ENCODE results near the gene SMKR1.
"Not testable (repeated sequence)": the region's sequence is repeated elsewhere in the genome, so short reads cannot be mapped to it uniquely, and the experiment has no call there.

Gene SMKR1

DNA sequence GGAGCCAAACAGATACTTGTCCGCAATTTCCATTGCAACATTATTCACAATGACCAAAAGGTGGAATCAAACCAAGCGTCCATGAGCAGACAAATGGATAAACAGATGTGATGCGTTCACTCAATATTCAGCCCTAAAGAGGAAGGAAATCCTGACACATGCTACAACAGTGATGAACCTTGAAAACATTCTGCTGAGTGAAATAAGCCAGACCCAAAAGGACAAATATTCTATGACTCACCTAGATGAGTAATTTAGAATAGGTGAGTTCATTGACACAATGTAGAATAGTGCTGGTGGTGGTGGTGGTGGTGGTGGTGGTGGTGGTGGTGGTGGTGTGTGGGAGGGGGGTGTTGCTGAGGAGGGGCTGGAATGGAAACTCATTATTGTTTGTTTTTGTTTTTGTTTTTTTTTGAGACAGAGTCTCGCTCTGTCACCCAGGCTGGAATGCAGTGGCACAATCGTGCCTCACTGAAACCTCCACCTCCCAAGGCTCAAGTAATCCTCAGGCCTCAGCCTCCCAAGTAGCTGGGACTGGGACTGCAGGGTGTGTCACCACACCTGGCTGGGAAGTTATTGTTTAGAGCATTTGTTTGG is 28.6 kb downstream of the SMKR1 start:
- TF ChIP-seq, protein P1, sequence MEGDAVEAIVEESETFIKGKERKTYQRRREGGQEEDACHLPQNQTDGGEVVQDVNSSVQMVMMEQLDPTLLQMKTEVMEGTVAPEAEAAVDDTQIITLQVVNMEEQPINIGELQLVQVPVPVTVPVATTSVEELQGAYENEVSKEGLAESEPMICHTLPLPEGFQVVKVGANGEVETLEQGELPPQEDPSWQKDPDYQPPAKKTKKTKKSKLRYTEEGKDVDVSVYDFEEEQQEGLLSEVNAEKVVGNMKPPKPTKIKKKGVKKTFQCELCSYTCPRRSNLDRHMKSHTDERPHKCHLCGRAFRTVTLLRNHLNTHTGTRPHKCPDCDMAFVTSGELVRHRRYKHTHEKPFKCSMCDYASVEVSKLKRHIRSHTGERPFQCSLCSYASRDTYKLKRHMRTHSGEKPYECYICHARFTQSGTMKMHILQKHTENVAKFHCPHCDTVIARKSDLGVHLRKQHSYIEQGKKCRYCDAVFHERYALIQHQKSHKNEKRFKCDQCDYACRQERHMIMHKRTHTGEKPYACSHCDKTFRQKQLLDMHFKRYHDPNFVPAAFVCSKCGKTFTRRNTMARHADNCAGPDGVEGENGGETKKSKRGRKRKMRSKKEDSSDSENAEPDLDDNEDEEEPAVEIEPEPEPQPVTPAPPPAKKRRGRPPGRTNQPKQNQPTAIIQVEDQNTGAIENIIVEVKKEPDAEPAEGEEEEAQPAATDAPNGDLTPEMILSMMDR (IDR thresholded peaks at IDR 0.05; ENCODE audit: control extremely low read depth, extremely low read depth, low read depth, missing control alignments): no peak
- DNase-seq (ENCODE audit: extremely low spot score): no peak
- ChIA-PET CTCF (interaction anchor here (1.2 kb wide), 1 partner anchor 9 kb away, joined by 3 read pairs; no protein-coding TSS in a partner anchor), POLR2A (no interaction called here)

DNA sequence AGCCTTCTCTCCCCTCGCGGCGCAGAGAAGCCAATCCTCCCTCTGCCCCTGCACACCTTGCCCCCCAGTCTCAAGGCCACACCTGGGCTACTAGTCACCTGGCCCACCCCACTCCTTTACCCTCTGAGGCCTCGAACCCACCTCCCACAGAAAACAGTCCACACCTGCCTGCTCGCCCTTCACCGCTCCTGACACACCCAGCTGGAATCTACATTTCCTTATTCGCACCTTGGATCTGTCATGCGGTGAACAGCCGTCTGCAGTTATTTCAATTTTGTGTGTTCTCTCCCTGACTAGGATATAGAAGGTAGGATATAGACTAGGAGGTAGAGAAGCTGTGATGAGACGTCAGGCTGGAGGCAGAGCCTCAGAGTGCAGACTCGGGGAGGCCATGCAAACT is 29.4 kb downstream of the SMKR1 start:
- TF ChIP-seq, protein P1 (IDR thresholded peaks at IDR 0.05; ENCODE audit: control extremely low read depth, extremely low read depth, low read depth, missing control alignments): no peak
- no peak for DNase-seq (ENCODE audit: extremely low spot score)
- ChIA-PET CTCF (interaction anchor here (1.2 kb wide), 2 partner anchors 10 to 22 kb away, joined by 3 read pairs; no protein-coding TSS in a partner anchor), POLR2A (no interaction called here)

DNA sequence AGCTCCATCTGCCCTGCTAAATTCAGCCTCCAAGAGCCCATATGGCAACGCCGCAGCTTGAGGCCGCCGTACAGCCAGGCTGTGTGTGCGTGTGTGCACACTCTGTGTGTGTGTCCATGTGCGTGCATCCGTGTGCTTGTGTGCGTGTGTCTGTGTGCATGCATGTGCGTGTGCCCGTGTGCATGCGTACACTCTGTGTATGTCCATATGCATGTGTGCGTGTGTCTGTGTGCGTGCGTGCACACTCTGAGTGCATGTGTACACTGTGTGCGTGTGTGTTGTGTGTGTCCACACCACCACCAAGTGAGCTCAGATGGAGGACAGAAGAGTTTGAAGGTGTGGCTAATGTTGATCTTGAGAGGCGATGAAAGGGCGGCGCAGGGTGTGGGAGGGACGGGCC is 30.0 kb downstream of the SMKR1 start:
- TF ChIP-seq, protein P1 (IDR thresholded peaks at IDR 0.05; ENCODE audit: control extremely low read depth, extremely low read depth, low read depth, missing control alignments): no peak
- ChIA-PET CTCF (interaction anchor here (1.2 kb wide), 1 partner anchor 21 kb away, joined by 3 read pairs; no protein-coding TSS in a partner anchor), POLR2A (no interaction called here)
- DNase-seq (ENCODE audit: extremely low spot score): no peak

DNA sequence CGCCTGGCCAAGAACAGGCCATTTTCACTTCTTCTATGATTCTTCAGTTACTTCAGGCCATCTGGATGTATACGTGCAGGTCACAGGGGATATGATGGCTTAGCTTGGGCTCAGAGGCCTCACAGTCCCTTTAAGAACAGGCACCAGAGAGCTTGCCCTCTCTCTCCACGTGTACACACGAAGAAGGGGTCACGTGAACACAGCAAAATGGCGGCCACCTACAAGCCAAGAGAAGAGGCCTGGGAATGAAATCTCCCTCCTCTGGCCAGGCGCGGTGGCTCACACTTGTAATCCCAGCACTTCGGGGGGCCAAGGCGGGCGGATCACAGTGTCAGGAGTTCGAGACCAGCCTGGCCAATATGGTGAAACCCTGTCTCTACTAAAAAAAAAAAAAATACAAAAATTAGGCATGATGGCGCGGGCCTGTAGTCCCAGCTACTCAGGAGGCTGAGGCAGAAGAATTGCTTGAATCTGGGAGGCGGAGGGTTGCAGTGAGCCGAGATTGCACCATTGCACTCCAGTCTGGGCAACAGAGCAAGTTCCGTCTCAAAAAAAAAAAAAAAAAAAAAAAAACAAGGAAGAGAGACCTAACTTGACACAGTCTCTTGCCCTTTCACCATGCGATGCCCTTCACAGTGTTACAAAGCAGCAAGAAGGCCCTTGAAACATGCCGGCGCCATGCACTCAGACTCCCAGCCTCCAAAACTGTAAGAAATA is 32.4 kb downstream of the SMKR1 start:
- POLR2A ChIA-PET; DNase-seq (ENCODE audit: extremely low spot score); CTCF ChIA-PET: not testable (repeated sequence)

DNA sequence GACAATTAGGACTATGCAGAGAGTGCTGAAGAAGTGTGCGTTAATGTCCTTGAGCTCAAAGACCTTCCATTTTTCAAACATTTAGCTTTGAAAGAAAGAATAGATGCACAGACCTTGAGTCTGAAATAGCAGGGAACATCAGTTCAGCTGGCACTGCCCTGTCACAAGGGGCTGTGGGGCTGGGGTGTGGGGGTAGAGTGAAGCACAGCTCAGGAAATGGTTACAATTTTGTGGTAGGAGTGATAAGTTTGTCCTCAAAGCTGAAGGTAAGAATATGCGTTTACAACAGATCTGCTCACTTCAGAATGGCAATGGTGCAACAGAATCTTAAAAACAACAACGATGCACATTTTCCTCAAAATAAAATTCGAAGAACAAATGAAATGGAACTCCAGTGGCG is 33.6 kb downstream of the SMKR1 start:
- no peak for DNase-seq (ENCODE audit: extremely low spot score)
- ChIA-PET CTCF (no interaction called here), POLR2A (interaction anchor here (0.7 kb wide), 1 partner anchor 100 kb away, joined by 6 read pairs; no protein-coding TSS in a partner anchor)
- TF ChIP-seq, protein P1 (IDR thresholded peaks at IDR 0.05; ENCODE audit: control extremely low read depth, extremely low read depth, low read depth, missing control alignments): no peak

DNA sequence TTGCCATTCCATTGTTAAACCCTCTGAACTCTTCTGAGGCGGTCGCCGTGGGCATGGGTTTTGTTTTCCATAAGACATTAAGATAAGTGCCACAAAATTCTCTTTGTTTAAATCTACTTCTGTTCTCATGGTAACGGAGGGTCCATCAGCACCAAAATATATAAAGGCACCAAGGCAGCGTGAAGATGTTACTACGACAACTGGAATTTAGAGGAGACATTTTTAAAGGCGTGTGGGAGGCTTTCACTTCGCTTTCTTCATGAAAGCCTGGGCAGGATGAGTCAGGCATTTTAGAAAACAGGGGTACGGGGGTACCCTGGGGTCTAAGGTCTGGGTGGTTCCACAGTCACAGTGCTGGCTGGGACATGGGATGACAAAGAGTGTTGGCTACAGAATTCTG is 34.0 kb downstream of the SMKR1 start:
- POLR2A ChIA-PET: no interaction called here
- CTCF ChIA-PET: interaction anchor here (1.2 kb wide), 1 partner anchor 17 kb away, joined by 3 read pairs; no protein-coding TSS in a partner anchor
- TF ChIP-seq, protein P1 (IDR thresholded peaks at IDR 0.05; ENCODE audit: control extremely low read depth, extremely low read depth, low read depth, missing control alignments): no peak

DNA sequence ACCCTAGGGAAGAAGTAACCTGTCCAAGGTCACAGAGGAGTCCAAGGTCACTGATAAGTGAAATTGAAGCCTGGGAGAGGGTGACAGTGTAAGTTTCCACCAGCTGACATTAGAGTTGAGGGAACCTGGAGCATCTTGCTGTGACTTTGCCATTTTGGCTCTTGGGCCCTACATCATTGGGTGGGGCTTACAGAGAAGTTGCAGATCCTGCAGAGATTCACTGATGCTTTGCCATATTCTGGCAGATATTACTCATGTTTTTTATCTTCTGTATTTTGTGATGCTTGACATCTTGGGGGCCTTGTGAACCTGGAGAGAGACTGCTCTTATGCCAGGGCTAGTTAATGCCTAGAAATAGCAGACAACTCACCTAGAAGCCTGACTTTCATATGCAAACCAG is 36.5 kb downstream of the SMKR1 start:
- DNase-seq (ENCODE audit: extremely low spot score): no peak
- TF ChIP-seq, protein P1 (IDR thresholded peaks at IDR 0.05; ENCODE audit: control extremely low read depth, extremely low read depth, low read depth, missing control alignments): no peak
- ChIA-PET CTCF (no interaction called here), POLR2A (no interaction called here)

More for the DNA sequence above, 34.0 kb downstream of the SMKR1 start:
- DNase-seq (ENCODE audit: extremely low spot score): no peak

Data from GM10248 (cell line).